ENCODE measurements around the gene PHKA2.

The PHKA2 gene

DNA sequence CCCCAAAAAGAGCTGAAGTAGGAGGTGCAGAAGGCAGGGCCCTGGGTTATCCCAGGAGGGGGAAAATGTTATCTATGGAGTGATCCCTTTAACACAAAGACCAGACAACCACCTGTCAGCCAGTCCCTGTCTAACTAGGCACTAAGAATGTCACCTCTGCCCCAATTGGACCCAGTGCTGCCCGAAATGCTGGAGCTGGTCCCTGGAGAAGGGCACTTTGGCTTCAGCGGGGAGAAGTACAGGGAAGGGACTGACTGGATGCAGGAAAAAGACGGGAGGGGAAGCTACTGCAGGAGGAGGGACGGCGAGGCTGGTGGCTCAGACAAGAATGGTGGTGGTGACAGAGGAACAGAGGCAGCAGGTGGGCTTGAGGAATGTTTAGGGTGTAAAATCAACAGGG is 17.3 kb downstream of the PHKA2 start:
- Histone ChIP-seq H3F3A (ENCODE audit: low read depth) (no peaks in the 10 kb centered on the region), H3K4me3 (ENCODE audit: low read length, poor library complexity, severe bottlenecking) (no peak overlapping the region), H4K20me1 (ENCODE audit: insufficient read depth, low read length, poor library complexity, severe bottlenecking) (no peaks in the 10 kb centered on the region)

DNA sequence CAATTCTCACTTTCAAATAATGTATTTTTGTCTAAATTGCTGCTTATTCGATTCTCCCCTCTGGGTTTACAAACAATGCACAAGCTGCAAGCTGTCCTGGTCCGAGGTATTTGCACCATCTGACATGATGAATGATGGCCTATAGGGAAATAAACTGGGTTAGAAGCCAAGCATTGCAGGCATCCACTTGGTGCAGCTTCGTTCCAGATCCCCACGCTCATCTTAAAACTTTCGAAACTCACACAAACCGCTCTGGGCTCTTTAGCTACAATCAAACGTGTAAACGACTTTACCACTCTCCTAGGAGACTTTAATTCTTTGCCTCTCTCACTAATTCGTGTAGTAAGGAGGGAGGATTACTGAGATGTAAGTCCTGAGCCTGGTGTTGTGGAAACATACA is 19.0 kb downstream of the PHKA2 start:
- H3K79me2 ChIP-seq (ENCODE audit: insufficient read depth, low read length): peaks cover 12% of the 10 kb centered on the region; the same call in 1 of the 2 replicates
- no peak overlapping the region for H3K4me2 ChIP-seq (ENCODE audit: low read depth, low read length, poor library complexity, severe bottlenecking)
- no peak overlapping the region for H3K4me3 ChIP-seq (ENCODE audit: low read length, poor library complexity, severe bottlenecking)
- H3K4me1 ChIP-seq (ENCODE audit: insufficient read depth, low read length, poor library complexity, severe bottlenecking): peaks cover 2% of the 10 kb centered on the region
- no peaks in the 10 kb centered on the region for H3F3A ChIP-seq (ENCODE audit: low read depth)
- H3K9me2 ChIP-seq (replicated peaks; ENCODE audit: low read depth, low read length): no peaks in the 10 kb centered on the region
- TF ChIP-seq, protein P1, sequence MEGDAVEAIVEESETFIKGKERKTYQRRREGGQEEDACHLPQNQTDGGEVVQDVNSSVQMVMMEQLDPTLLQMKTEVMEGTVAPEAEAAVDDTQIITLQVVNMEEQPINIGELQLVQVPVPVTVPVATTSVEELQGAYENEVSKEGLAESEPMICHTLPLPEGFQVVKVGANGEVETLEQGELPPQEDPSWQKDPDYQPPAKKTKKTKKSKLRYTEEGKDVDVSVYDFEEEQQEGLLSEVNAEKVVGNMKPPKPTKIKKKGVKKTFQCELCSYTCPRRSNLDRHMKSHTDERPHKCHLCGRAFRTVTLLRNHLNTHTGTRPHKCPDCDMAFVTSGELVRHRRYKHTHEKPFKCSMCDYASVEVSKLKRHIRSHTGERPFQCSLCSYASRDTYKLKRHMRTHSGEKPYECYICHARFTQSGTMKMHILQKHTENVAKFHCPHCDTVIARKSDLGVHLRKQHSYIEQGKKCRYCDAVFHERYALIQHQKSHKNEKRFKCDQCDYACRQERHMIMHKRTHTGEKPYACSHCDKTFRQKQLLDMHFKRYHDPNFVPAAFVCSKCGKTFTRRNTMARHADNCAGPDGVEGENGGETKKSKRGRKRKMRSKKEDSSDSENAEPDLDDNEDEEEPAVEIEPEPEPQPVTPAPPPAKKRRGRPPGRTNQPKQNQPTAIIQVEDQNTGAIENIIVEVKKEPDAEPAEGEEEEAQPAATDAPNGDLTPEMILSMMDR (conservative IDR thresholded peaks at IDR 0.05; ENCODE audit: low read length): no peak
- TF ChIP-seq EZH2phosphoT487 (IDR thresholded peaks at IDR 0.05; ENCODE audit: borderline replicate concordance): no peak
- no peaks in the 10 kb centered on the region for H3K36me3 ChIP-seq (ENCODE audit: insufficient read depth, low read length)
- no peak overlapping the region for H2AFZ ChIP-seq (ENCODE audit: low read length)
- H3K9me3 ChIP-seq (ENCODE audit: insufficient read depth, low read depth, low read length): no peaks in the 10 kb centered on the region
- no peaks in the 10 kb centered on the region for H4K20me1 ChIP-seq (ENCODE audit: insufficient read depth, low read length, poor library complexity, severe bottlenecking)
- H3K9ac ChIP-seq (ENCODE audit: low read depth, low read length, poor library complexity, severe bottlenecking): no peak overlapping the region
- no peaks in the 10 kb centered on the region for H3K27me3 ChIP-seq (ENCODE audit: insufficient read depth, low read length, poor library complexity, severe bottlenecking)

More for the DNA sequence above, 17.3 kb downstream of the PHKA2 start:
- Histone ChIP-seq H3K9me3 (ENCODE audit: insufficient read depth, low read depth, low read length) (no peaks in the 10 kb centered on the region), H3K79me2 (ENCODE audit: insufficient read depth, low read length) (peaks cover 12% of the 10 kb centered on the region; the same call in 1 of the 2 replicates), H3K9ac (ENCODE audit: low read depth, low read length, poor library complexity, severe bottlenecking) (no peak overlapping the region), H3K4me2 (ENCODE audit: low read depth, low read length, poor library complexity, severe bottlenecking) (no peak overlapping the region), H3K36me3 (ENCODE audit: insufficient read depth, low read length) (no peaks in the 10 kb centered on the region), H3K9me2 (replicated peaks; ENCODE audit: low read depth, low read length) (no peaks in the 10 kb centered on the region), H2AFZ (ENCODE audit: low read length) (no peak overlapping the region), H3K4me1 (ENCODE audit: insufficient read depth, low read length, poor library complexity, severe bottlenecking) (no peaks in the 10 kb centered on the region), H3K27me3 (ENCODE audit: insufficient read depth, low read length, poor library complexity, severe bottlenecking) (no peaks in the 10 kb centered on the region)
- TF ChIP-seq, protein P1 (conservative IDR thresholded peaks at IDR 0.05; ENCODE audit: low read length): no peak
- TF ChIP-seq EZH2phosphoT487 (IDR thresholded peaks at IDR 0.05; ENCODE audit: borderline replicate concordance): no peak

DNA sequence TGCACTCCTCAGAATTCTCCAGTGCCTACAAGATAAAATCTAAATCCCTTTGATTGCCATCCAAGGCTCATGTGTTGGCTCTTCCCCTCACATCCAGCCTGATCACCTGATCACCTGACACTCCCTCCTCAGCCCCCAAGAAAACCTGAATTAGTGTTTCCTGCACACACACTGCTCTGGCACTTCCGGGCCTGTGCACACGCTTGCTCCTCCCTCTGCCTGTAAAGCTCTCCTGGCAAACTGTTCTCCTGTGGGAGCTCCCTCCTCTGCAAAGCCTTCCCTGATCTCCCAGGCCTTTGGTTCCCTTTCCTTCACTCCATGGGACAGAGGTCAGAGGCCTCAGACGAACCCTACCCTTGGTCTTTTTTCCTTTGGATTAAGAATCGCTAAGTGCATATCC is 19.9 kb downstream of the PHKA2 start:
- H3K4me3 ChIP-seq (ENCODE audit: low read length, poor library complexity, severe bottlenecking): no peak overlapping the region
- H3K79me2 ChIP-seq (ENCODE audit: insufficient read depth, low read length): peaks cover 12% of the 10 kb centered on the region; the same call in 1 of the 2 replicates
- no peaks in the 10 kb centered on the region for H3K27me3 ChIP-seq (ENCODE audit: insufficient read depth, low read length, poor library complexity, severe bottlenecking)
- no peak overlapping the region for H2AFZ ChIP-seq (ENCODE audit: low read length)
- no peak for TF ChIP-seq EZH2phosphoT487 (IDR thresholded peaks at IDR 0.05; ENCODE audit: borderline replicate concordance)
- H3K4me2 ChIP-seq (ENCODE audit: low read depth, low read length, poor library complexity, severe bottlenecking): no peak overlapping the region
- no peaks in the 10 kb centered on the region for H3K9me2 ChIP-seq (replicated peaks; ENCODE audit: low read depth, low read length)
- no peaks in the 10 kb centered on the region for H3K9me3 ChIP-seq (ENCODE audit: insufficient read depth, low read depth, low read length)
- H3F3A ChIP-seq (ENCODE audit: low read depth): no peaks in the 10 kb centered on the region
- H3K4me1 ChIP-seq (ENCODE audit: insufficient read depth, low read length, poor library complexity, severe bottlenecking): peaks cover 5% of the 10 kb centered on the region
- H3K9ac ChIP-seq (ENCODE audit: low read depth, low read length, poor library complexity, severe bottlenecking): no peak overlapping the region
- no peaks in the 10 kb centered on the region for H3K36me3 ChIP-seq (ENCODE audit: insufficient read depth, low read length)
- H4K20me1 ChIP-seq (ENCODE audit: insufficient read depth, low read length, poor library complexity, severe bottlenecking): no peaks in the 10 kb centered on the region

DNA sequence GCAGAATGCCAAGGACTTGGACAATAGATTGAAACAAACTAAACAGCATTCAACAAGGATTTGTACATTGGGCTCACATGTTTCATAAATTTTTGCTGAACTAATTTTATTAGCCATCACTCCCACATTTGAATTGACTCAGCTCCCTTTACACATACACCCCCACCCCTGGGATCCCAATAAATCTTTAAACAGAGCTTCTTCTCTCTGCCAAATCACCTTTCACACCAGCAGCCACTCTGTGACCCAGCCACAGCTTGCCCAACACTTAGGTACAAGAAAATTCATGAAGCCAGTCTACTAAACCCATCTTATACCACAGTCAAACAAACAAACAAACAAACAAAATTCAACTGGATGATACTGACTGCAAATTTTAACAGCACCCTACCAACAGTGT is 21.6 kb downstream of the PHKA2 start:
- no peak overlapping the region for H3K4me2 ChIP-seq (ENCODE audit: low read depth, low read length, poor library complexity, severe bottlenecking)
- TF ChIP-seq EZH2phosphoT487 (IDR thresholded peaks at IDR 0.05; ENCODE audit: borderline replicate concordance): no peak
- TF ChIP-seq, protein P1 (conservative IDR thresholded peaks at IDR 0.05; ENCODE audit: low read length): no peak
- no peaks in the 10 kb centered on the region for H3K9me2 ChIP-seq (replicated peaks; ENCODE audit: low read depth, low read length)
- peaks cover 5% of the 10 kb centered on the region for H3K4me1 ChIP-seq (ENCODE audit: insufficient read depth, low read length, poor library complexity, severe bottlenecking)
- peaks cover 12% of the 10 kb centered on the region; the same call in 1 of the 2 replicates for H3K79me2 ChIP-seq (ENCODE audit: insufficient read depth, low read length)
- H2AFZ ChIP-seq (ENCODE audit: low read length): no peak overlapping the region
- H3K27me3 ChIP-seq (ENCODE audit: insufficient read depth, low read length, poor library complexity, severe bottlenecking): no peaks in the 10 kb centered on the region
- H3K36me3 ChIP-seq (ENCODE audit: insufficient read depth, low read length): no peaks in the 10 kb centered on the region
- H3K9ac ChIP-seq (ENCODE audit: low read depth, low read length, poor library complexity, severe bottlenecking): no peak overlapping the region
- H3K9me3 ChIP-seq (ENCODE audit: insufficient read depth, low read depth, low read length): no peaks in the 10 kb centered on the region
- no peaks in the 10 kb centered on the region for H4K20me1 ChIP-seq (ENCODE audit: insufficient read depth, low read length, poor library complexity, severe bottlenecking)
- no peaks in the 10 kb centered on the region for H3F3A ChIP-seq (ENCODE audit: low read depth)
- no peak overlapping the region for H3K4me3 ChIP-seq (ENCODE audit: low read length, poor library complexity, severe bottlenecking)

Measured in Loucy (cell line).